Measurements from ENCODE around the gene SCAMP3. TPM values are rescaled to one million over a fixed set of nuclear protein-coding genes. Genes with fewer than 3 reads are reported as not detected.

The SCAMP3 gene
- total RNA-seq, 1 donor: 41.3 TPM

DNA sequence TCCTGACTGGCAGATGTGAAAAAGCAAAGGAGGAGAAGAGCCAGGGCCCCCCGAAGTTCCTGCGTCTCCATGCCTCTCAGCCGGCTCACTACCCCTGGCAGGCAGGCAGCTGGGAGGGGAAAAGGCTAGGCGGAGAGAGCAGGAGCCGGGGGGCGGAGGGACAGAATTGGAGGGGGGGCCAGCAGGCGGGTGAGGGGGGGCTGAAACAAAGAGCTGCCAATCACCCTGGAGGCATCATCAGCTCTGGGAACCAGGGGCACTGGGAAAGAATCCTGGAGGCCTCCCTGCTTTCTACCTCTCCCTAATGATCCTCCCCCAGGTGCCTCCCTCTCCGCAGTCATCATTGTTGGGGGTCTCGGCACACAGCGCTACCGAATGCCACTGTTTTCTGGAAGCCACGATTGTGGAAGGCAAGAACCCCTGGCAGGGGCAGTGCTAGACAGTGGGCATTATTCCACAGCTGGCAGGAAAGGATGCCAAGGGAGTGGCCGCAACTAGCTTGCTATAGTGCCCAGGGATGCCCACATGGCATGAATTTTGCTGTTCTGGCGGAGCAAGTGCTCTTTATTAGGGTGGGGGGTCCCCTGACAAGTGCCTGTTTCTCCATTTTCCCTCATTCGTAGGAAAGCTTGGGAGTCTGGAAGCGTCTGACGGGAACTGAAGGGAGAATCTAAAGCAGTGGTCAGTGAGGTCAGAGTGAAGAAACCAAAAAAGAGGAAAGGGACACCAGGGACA lies 54.2 kb downstream of the SCAMP3 start, which contains the start of gene THBS3:
TSS of gene THBS3 (minus strand) at position 92 of the 735 bp plus-strand sequence. CDS start at position 71, 21 bp downstream.
- peak within 1 kb of the TSS; percentile 94 for H3K27ac ChIP-seq (ENCODE audit: low read depth, low read length)
- H2AFZ ChIP-seq (ENCODE audit: low read length): peak within 1 kb of the TSS; percentile 74
- H3K4me3 ChIP-seq (ENCODE audit: insufficient read depth, low read length): peak within 1 kb of the TSS; percentile 95
- peak within 1 kb of the TSS; percentile 100 for H3K4me2 ChIP-seq (ENCODE audit: insufficient read depth, low read length)
- H4K20me1 ChIP-seq (ENCODE audit: insufficient read depth, low read length): no peaks in the 10 kb centered on the region
- no peaks in the 10 kb centered on the region for H3K9me3 ChIP-seq (ENCODE audit: low read depth, low read length)
- H3K36me3 ChIP-seq (ENCODE audit: insufficient read depth, low read length): peaks cover 17% of the 10 kb centered on the region
- DNase-seq (ENCODE audit: insufficient read length, low spot score, missing footprints): peak; percentile 92
- peaks cover 13% of the 10 kb centered on the region for H3K79me2 ChIP-seq (ENCODE audit: insufficient read depth, low read length)
- peaks cover 27% of the 10 kb centered on the region for H3K4me1 ChIP-seq (ENCODE audit: insufficient read depth, low read length)
- TF ChIP-seq, protein P1, sequence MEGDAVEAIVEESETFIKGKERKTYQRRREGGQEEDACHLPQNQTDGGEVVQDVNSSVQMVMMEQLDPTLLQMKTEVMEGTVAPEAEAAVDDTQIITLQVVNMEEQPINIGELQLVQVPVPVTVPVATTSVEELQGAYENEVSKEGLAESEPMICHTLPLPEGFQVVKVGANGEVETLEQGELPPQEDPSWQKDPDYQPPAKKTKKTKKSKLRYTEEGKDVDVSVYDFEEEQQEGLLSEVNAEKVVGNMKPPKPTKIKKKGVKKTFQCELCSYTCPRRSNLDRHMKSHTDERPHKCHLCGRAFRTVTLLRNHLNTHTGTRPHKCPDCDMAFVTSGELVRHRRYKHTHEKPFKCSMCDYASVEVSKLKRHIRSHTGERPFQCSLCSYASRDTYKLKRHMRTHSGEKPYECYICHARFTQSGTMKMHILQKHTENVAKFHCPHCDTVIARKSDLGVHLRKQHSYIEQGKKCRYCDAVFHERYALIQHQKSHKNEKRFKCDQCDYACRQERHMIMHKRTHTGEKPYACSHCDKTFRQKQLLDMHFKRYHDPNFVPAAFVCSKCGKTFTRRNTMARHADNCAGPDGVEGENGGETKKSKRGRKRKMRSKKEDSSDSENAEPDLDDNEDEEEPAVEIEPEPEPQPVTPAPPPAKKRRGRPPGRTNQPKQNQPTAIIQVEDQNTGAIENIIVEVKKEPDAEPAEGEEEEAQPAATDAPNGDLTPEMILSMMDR (IDR thresholded peaks at IDR 0.05; ENCODE audit: extremely low read depth, low read depth, low read length): no peak
- no peaks in the 10 kb centered on the region for H3K27me3 ChIP-seq (ENCODE audit: insufficient read depth, low read length)

DNA sequence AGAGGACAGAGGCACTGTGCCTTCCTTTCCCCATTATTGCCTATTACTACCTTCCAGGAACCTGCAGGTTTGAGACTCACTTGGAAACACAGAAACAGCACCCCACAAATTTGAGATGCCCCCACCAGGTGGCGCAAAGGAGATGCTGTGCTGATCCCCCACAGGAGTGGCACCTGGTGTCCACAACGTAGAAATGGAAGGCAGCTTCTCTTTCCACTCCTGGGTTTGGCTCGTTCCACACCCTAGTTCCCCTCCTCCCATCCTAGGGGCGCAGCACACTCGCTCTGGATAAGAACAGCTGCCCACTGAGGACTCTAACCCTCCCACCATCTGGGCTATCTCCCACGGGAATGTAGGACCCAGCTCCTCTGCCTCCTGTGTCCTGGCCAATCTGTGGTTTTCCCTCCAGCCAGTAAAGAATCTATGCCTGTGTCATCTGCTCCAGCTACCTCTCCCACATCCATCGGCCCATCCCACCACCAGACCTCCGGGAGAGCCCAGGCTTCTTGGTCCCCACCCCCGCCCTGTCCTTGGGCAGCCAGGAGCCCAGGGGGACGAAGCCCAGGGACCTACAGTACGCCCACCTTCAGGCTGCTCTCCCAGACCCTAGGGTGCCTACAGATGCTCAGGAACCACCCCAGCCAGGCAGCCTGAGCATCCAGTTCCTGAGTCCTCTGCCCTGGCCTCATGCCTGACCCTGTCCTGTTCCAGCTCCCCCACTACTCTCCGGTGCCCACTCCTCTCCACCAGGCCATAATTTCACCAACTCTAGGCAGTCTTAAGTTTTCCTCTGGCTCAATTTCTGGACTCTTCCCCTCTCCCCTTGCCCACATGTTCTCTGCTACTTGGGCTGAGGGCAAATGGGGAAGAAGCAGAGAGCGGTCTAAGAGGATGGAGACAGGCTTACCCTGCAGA lies 55.0 kb downstream of the SCAMP3 start:
- peak overlapping the region; percentile 70 for H3K27ac ChIP-seq (ENCODE audit: low read depth, low read length)

More for the DNA sequence above, 55.0 kb downstream of the SCAMP3 start:
- peak overlapping the region; percentile 95 for H3K4me3 ChIP-seq (ENCODE audit: insufficient read depth, low read length)
- no peaks in the 10 kb centered on the region for H3K27me3 ChIP-seq (ENCODE audit: insufficient read depth, low read length)
- peaks cover 27% of the 10 kb centered on the region for H3K4me1 ChIP-seq (ENCODE audit: insufficient read depth, low read length)
- H2AFZ ChIP-seq (ENCODE audit: low read length): peak overlapping the region; percentile 1
- peaks cover 13% of the 10 kb centered on the region for H3K79me2 ChIP-seq (ENCODE audit: insufficient read depth, low read length)
- no peaks in the 10 kb centered on the region for H4K20me1 ChIP-seq (ENCODE audit: insufficient read depth, low read length)
- no peaks in the 10 kb centered on the region for H3K9me3 ChIP-seq (ENCODE audit: low read depth, low read length)
- peaks cover 17% of the 10 kb centered on the region for H3K36me3 ChIP-seq (ENCODE audit: insufficient read depth, low read length)
- peak; percentile 96 for DNase-seq (ENCODE audit: insufficient read length, low spot score, missing footprints)
- peak overlapping the region; percentile 100 for H3K4me2 ChIP-seq (ENCODE audit: insufficient read depth, low read length)
- TF ChIP-seq, protein P1 (IDR thresholded peaks at IDR 0.05; ENCODE audit: extremely low read depth, low read depth, low read length): peak; percentile 84

Other genes with a start within 250 kb of the SCAMP3 start
- not detected in 2 replicates for gene DCST2, start 228.6 kb downstream of the SCAMP3 start, total RNA-seq
- gene DCST1, start 228.5 kb downstream of the SCAMP3 start, total RNA-seq: not detected in 2 replicates
- 89.0 and 101 TPM in 2 replicates for gene ADAM15, start 211.0 kb downstream of the SCAMP3 start, total RNA-seq
- gene EFNA4, start 198.6 kb downstream of the SCAMP3 start, total RNA-seq: 3.5 and 3.6 TPM in 2 replicates
- 1.4 and 2.1 TPM in 2 replicates for gene EFNA3, start 183.5 kb downstream of the SCAMP3 start, total RNA-seq
- gene EFNA1, start 134.5 kb downstream of the SCAMP3 start, total RNA-seq: 0.36 and 0.88 TPM in 2 replicates
- gene SLC50A1, start 126.5 kb downstream of the SCAMP3 start, total RNA-seq: 34.5 and 38.0 TPM in 2 replicates
- 15.9 and 34.4 TPM in 2 replicates for gene DPM3, start 121.8 kb downstream of the SCAMP3 start, total RNA-seq
- gene KRTCAP2, start 89.1 kb downstream of the SCAMP3 start, total RNA-seq: 112 and 117 TPM in 2 replicates
- 3.2 and 3.3 TPM in 2 replicates for gene TRIM46, start 88.5 kb downstream of the SCAMP3 start, total RNA-seq
- 61.9 and 66.6 TPM in 2 replicates for gene THBS3, start 54.5 kb downstream of the SCAMP3 start, total RNA-seq
- gene MTX1, start 53.7 kb downstream of the SCAMP3 start, total RNA-seq: 37.4 and 42.7 TPM in 2 replicates
- gene ENTREP3, start 6.9 kb downstream of the SCAMP3 start, total RNA-seq: 6.5 and 7.7 TPM in 2 replicates
- gene CLK2, start 11.1 kb upstream of the SCAMP3 start, total RNA-seq: 17.4 and 19.7 TPM in 2 replicates
- 2.5 and 2.9 TPM in 2 replicates for gene HCN3, start 15.1 kb upstream of the SCAMP3 start, total RNA-seq
- gene PKLR, start 39.1 kb upstream of the SCAMP3 start, total RNA-seq: not detected in 2 replicates
- gene FDPS, start 46.5 kb upstream of the SCAMP3 start, total RNA-seq: 191 and 216 TPM in 2 replicates
- gene RUSC1, start 58.5 kb upstream of the SCAMP3 start, total RNA-seq: 15.6 and 16.5 TPM in 2 replicates

All from osteoblast (primary cell).